HCT116 (cell line): ENCODE results near the gene AFAP1L1.

Experiments
- CBX3 ChIP-seq: IDR thresholded peaks from 2 replicates; pipeline ENCODE4 v1.6.1; 2012; ENCODE audit warnings: low read depth
- CEBPB ChIP-seq: IDR thresholded peaks from 2 replicates; pipeline ENCODE4 v1.6.1; 2012; ENCODE audit warnings: low read depth
- EGR1 ChIP-seq: IDR thresholded peaks from 2 replicates; pipeline ENCODE4 v1.6.1; 2012; ENCODE audit warnings: low read depth
- EZH2 ChIP-seq: fragments of 200-600 bp; sonication (generic); IDR thresholded peaks from 2 replicates; pipeline ENCODE4 v1.6.1; 2017; ENCODE audit warnings: antibody characterized with exemption, mixed run types
- EZH2phosphoT487 ChIP-seq: fragments of 200-600 bp; IDR thresholded peaks from 2 replicates; pipeline ENCODE4 v1.6.1; 2018; ENCODE audit warnings: antibody characterized with exemption, borderline replicate concordance
- MAX ChIP-seq: IDR thresholded peaks from 2 replicates; pipeline ENCODE4 v1.6.1; 2012
- POLR2A ChIP-seq: IDR thresholded peaks from 2 replicates; pipeline ENCODE4 v1.7.0; 2011; ENCODE audit warnings: borderline replicate concordance; ENCODE audit not compliant: insufficient read depth, insufficient read length; ENCODE audit errors: extremely low read depth
- POLR2AphosphoS5 ChIP-seq: IDR thresholded peaks from 2 replicates; pipeline ENCODE4 v1.6.1; 2011; ENCODE audit warnings: mild to moderate bottlenecking, low read depth, low read length, moderate library complexity
- RAD21 ChIP-seq: IDR thresholded peaks from 2 replicates; pipeline ENCODE4 v1.6.1; 2012; ENCODE audit warnings: low read depth, mild to moderate bottlenecking
- SP1 ChIP-seq: IDR thresholded peaks from 2 replicates; pipeline ENCODE4 v1.6.1; 2012; ENCODE audit warnings: low read depth
- YY1 ChIP-seq: IDR thresholded peaks from 2 replicates; pipeline ENCODE4 v1.6.1; 2011; ENCODE audit warnings: low read length, low read depth, moderate library complexity, mild to moderate bottlenecking; ENCODE audit not compliant: insufficient replicate concordance; ENCODE audit errors: extremely low read depth
- ZNF274 ChIP-seq: fragments of 200-500 bp; sonication (Bioruptor generic); IDR thresholded peaks from 2 replicates; pipeline ENCODE4 v1.6.1; 2014; ENCODE audit warnings: mild to moderate bottlenecking, low read depth, low read length, inconsistent platforms
- TF ChIP-seq, protein P1 (sequence below), 3 experiments: fragments of 200-600 bp in 1 of 3; sonication (generic) in 1 of 3; IDR thresholded peaks in 2 of 3; conservative IDR thresholded peaks in 1 of 3; 2 replicates each; pipeline ENCODE4 v1.5.1; 2012 to 2017; ENCODE audit warnings: low read depth in 2 of 3, low read length in 2 of 3, antibody characterized with exemption in 1 of 3, borderline replicate concordance in 1 of 3, control low read depth in 1 of 3, mild to moderate bottlenecking in 1 of 3, mixed read lengths in 1 of 3, mixed run types in 1 of 3, moderate library complexity in 1 of 3; ENCODE audit not compliant: insufficient read depth in 1 of 3

- TF ChIP-seq POLR2AphosphoS5 (no peak), EZH2 (no peak), YY1 (no peak), EZH2phosphoT487 (no peak), EGR1 (no peak), CEBPB (no peak), RAD21 (no peak), ZNF274 (no peak), POLR2A (no peak), MAX (no peak), CBX3 (no peak), SP1 (no peak)
- TF ChIP-seq, protein P1, sequence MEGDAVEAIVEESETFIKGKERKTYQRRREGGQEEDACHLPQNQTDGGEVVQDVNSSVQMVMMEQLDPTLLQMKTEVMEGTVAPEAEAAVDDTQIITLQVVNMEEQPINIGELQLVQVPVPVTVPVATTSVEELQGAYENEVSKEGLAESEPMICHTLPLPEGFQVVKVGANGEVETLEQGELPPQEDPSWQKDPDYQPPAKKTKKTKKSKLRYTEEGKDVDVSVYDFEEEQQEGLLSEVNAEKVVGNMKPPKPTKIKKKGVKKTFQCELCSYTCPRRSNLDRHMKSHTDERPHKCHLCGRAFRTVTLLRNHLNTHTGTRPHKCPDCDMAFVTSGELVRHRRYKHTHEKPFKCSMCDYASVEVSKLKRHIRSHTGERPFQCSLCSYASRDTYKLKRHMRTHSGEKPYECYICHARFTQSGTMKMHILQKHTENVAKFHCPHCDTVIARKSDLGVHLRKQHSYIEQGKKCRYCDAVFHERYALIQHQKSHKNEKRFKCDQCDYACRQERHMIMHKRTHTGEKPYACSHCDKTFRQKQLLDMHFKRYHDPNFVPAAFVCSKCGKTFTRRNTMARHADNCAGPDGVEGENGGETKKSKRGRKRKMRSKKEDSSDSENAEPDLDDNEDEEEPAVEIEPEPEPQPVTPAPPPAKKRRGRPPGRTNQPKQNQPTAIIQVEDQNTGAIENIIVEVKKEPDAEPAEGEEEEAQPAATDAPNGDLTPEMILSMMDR (IDR thresholded peaks at IDR 0.05 in 2 of 3, conservative IDR thresholded peaks at IDR 0.05 in 1 of 3; ENCODE audit: borderline replicate concordance in 1 of 3, insufficient read depth in 1 of 3, low read depth in 2 of 3, low read length in 2 of 3) = no peak
Measured at GRCh38 chr5:149372076-149372795, 100.6 kb downstream of the AFAP1L1 start.
